Prostate gland (tissue), 2 donors: Measurements from ENCODE around the gene ARHGEF40.

Experiments used
- CTCF ChIP-seq, 4 experiments: fragments of 200-600 bp in 2 of 4; fragments of 450-650 bp in 2 of 4; sonication (generic) in 2 of 4; IDR thresholded peaks; 1 replicate in 3 of 4; 2 replicates in 1 of 4; pipeline ENCODE4 v1.5.1; 2016 to 2019; ENCODE audit warnings: antibody characterized with exemption in 4 of 4, mild to moderate bottlenecking in 2 of 4, moderate library complexity in 2 of 4
- POLR2A ChIP-seq: fragments of 450-650 bp; IDR thresholded peaks from one replicate; pipeline ENCODE4 v1.6.1; 2016; ENCODE audit warnings: antibody characterized with exemption, mild to moderate bottlenecking

DNA sequence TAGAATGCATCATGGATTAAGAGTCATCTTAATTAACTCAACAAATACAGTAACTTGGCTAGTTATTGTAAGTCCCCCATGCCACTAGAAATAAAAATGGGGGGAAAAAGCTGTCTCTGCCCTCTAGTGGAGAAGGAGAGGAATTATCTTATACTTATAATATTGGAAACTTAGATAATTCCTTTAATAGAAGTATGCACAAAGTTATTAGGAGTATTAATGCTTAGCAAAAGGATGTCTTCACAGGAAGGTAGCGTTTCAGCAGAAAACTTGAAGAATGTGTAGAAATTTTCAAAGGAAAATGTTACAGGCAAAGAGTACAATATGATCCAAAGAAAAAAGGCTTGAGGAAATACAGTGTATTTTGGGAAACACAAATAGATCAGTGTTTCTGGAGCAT is 65.9 kb downstream of the ARHGEF40 start:
- TF ChIP-seq POLR2A = no peak
- peak in 3 of 4 experiments; percentile 29 to 38 (median 35) for TF ChIP-seq CTCF (IDR thresholded peaks at IDR 0.05)
